Psoas muscle (tissue), 8 donors: Measurements from ENCODE around the gene KRTAP5-5. TPM values are rescaled to one million over a fixed set of nuclear protein-coding genes. Genes with fewer than 3 reads are reported as not detected.
"Not testable (repeated sequence)": the region's sequence is repeated elsewhere in the genome, so short reads cannot be mapped to it uniquely, and the experiment has no call there.

Experiments used
- ATAC-seq, 4 donors: fragments of 200-7000 bp; cut with Tn5 transposase; one replicate each; pipeline ENCODE4 v1.9.1; 2020; ENCODE audit warnings: moderate library complexity in 3 of 4, mild to moderate bottlenecking in 2 of 4
- DNase-seq, 2 donors: peaks; one replicate each; pipeline ENCODE4 v3.0.0-alpha.2; 2020
- H3K27ac ChIP-seq: fragments of 200-600 bp; one replicate; pipeline ENCODE4 v1.8.0; 2022
- H3K27me3 ChIP-seq, 3 donors: fragments of 200-600 bp in 1 of 3; one replicate each; pipeline versions ENCODE4 v1.6.1 to v1.8.0; 2013 to 2022; ENCODE audit warnings: low read length in 2 of 3, mild to moderate bottlenecking in 2 of 3, moderate library complexity in 1 of 3; ENCODE audit not compliant: insufficient read depth in 3 of 3
- H3K36me3 ChIP-seq, 2 donors: fragments of 200-600 bp in 1 of 2; one replicate each; pipeline versions ENCODE4 v1.6.1 to v1.8.0; 2013 to 2022; ENCODE audit warnings: low read depth in 1 of 2, mild to moderate bottlenecking in 1 of 2, moderate library complexity in 1 of 2; ENCODE audit not compliant: insufficient read depth in 1 of 2
- H3K4me1 ChIP-seq: fragments of 200-600 bp; one replicate; pipeline ENCODE4 v1.8.0; 2022
- H3K4me3 ChIP-seq: fragments of 200-600 bp; one replicate; pipeline ENCODE4 v1.8.0; 2022; ENCODE audit warnings: mild to moderate bottlenecking
- H3K9me3 ChIP-seq: fragments of 200-600 bp; one replicate; pipeline ENCODE4 v1.8.0; 2022
- CTCF ChIP-seq: fragments of 200-600 bp; IDR thresholded peaks from one replicate; pipeline ENCODE4 v1.8.0; 2022; ENCODE audit warnings: antibody characterized with exemption
- WGBS, 3 donors: extraction: QIAGEN DNeasy Blood & Tissue Kit; methylation state at CpG; one replicate each; pipeline versions ENCODE4 v1.1.6 to v1.1.7; 2013; 5-methylcytosine and 5-hydroxymethylcytosine counted together
- intact Hi-C, 2 donors: fragments of 100-400 bp; cut with DNase I; formaldehyde crosslinking; loops; one replicate each; pipeline versions ENCODE4 v1.11.0 to v1.14.2; 2022
- polyA plus RNA-seq, 3 donors: library from polyadenylated mRNA; stranded (reverse); fragments of 200-250 nt; gene quantifications; one replicate each; pipeline ENCODE4 v1.2.3, GENCODE V29; 2013
- total RNA-seq, 4 donors: library from RNA; stranded (reverse); fragmentation: NEBNext Ultra II Directional in 2 of 4; extraction: Animal tissue kit (Norgen Biotek cat#: 25700) in 2 of 4; gene quantifications; one replicate each; pipeline versions ENCODE4 v1.2.1 to v1.2.4, GENCODE V29; 2021 to 2023
- donor health status: healthy with polysubstance abuse.
- donor health status: DM: no; HTN: no; CAD: no; lungs with moderate emphysema.
- donor health status: Bipolar disorder and iron deficiency.
- donor health status: healthy.
- donor health status: DM: yes; HTN: yes; CAD: no.
- donor health status: DM: no; HTN: no; CAD: no.
- donor health status: DM: no; HTN: no; CAD: no.
- donor health status: DM: yes; HTN: yes; CAD: no.

KRTAP5-5 gene
- total and polyA plus RNA-seq, 7 donors: not detected

- DNase-seq (no peak), ATAC-seq (no peak)
- Histone ChIP-seq H3K9me3 (no peaks in the 10 kb centered on the region), H3K27me3 (peaks cover 0 to 35% (median 0%) of the 10 kb centered on the region in 3 donors), H3K4me1 (no peaks in the 10 kb centered on the region), H3K4me3 (no peak overlapping the region), H3K36me3 (no peaks in the 10 kb centered on the region), H3K27ac (no peak overlapping the region)
- 86 to 94% (median 90%) methylated on average over 11 of the region's 11 CpGs for WGBS, 3 donors
- intact Hi-C loops: no loop called here
- no peak for TF ChIP-seq CTCF
These were observed 25.4 kb upstream of the KRTAP5-5 start for GRCh38 chr11:1604181-1604580.

- intact Hi-C loops: no loop called here
- H3K27ac ChIP-seq: no peak overlapping the region
- 71 to 74% (median 71%) methylated on average over 7 of the region's 7 CpGs for WGBS, 3 donors
- H3K9me3 ChIP-seq: no peaks in the 10 kb centered on the region
- no peaks in the 10 kb centered on the region for H3K4me1 ChIP-seq
- ATAC-seq (no peak), DNase-seq (no peak)
- no peaks in the 10 kb centered on the region for H3K36me3 ChIP-seq
- TF ChIP-seq CTCF: no peak
- H3K4me3 ChIP-seq: no peak overlapping the region
- peaks cover 0 to 30% (median 0%) of the 10 kb centered on the region in 3 donors for H3K27me3 ChIP-seq
These were observed 24.9 kb upstream of the KRTAP5-5 start for GRCh38 chr11:1604711-1605110.

GRCh38 chr11:1605923-1606322, 23.7 kb upstream of the KRTAP5-5 start:
- ATAC-seq, H3K36me3 ChIP-seq, intact Hi-C loops, DNase-seq, H3K9me3 ChIP-seq, H3K4me3 ChIP-seq, H3K4me1 ChIP-seq, H3K27ac ChIP-seq: not testable (repeated sequence)
- peaks cover 0 to 27% (median 0%) of the 10 kb centered on the region in 3 donors for H3K27me3 ChIP-seq
- WGBS, 3 donors: 87 to 90% (median 89%) methylated on average over 13 of the region's 13 CpGs

- H3K4me1 ChIP-seq, H3K36me3 ChIP-seq, intact Hi-C loops, H3K4me3 ChIP-seq, ATAC-seq, H3K27ac ChIP-seq, H3K9me3 ChIP-seq, DNase-seq: not testable (repeated sequence)
- WGBS, 3 donors: 32 to 46% (median 38%) methylated on average over 18 of the region's 18 CpGs
- H3K27me3 ChIP-seq: peaks cover 0 to 17% (median 0%) of the 10 kb centered on the region in 3 donors
These were observed 22.3 kb upstream of the KRTAP5-5 start for GRCh38 chr11:1607156-1607845.

GRCh38 chr11:1607901-1608300, 21.7 kb upstream of the KRTAP5-5 start:
- H3K4me1 ChIP-seq, H3K27ac ChIP-seq, intact Hi-C loops, H3K9me3 ChIP-seq, H3K36me3 ChIP-seq, H3K4me3 ChIP-seq, ATAC-seq, DNase-seq: not testable (repeated sequence)
- peaks cover 0 to 16% (median 0%) of the 10 kb centered on the region in 3 donors for H3K27me3 ChIP-seq
- WGBS, 3 donors: 25 to 30% (median 30%) methylated on average over 5 of the region's 5 CpGs

- DNase-seq (no peak), ATAC-seq (peak in 1 of 4 donors; percentile 27)
- Histone ChIP-seq H3K9me3 (no peaks in the 10 kb centered on the region), H3K27me3 (peaks cover 0 to 16% (median 0%) of the 10 kb centered on the region in 3 donors), H3K36me3 (no peaks in the 10 kb centered on the region), H3K4me1 (no peaks in the 10 kb centered on the region), H3K27ac (no peak within 1 kb of the TSS), H3K4me3 (no peak within 1 kb of the TSS)
- 57 to 61% (median 59%) methylated on average over 4 of the region's 4 CpGs for whole genome bisulfite sequencing, 3 donors
- intact Hi-C loops: no loop called here
- no peak for TF ChIP-seq CTCF
These were observed 21.2 kb upstream of the KRTAP5-5 start, which contains the start of gene KRTAP5-3 for GRCh38 chr11:1608363-1608762. KRTAP5-3 (minus strand) TSS chr11:1608463; CDS start chr11:1608385, 78 bp downstream.
